GM11168 (cell line): Measurements from ENCODE around the gene YBEY.

ENCODE experiments used
- in situ Hi-C: fragments of 300-500 bp; cut with MboI; formaldehyde crosslinking; loops from one replicate; pipeline ENCODE4 v1.12.0; 2022; ENCODE audit warnings: low sequenced_read_pairs; ENCODE audit not compliant: unreplicated experiment

The YBEY gene

GRCh38 chr21:46264046-46264689, 22.0 kb upstream of the YBEY start:
- in situ Hi-C loops = no loop called here

GRCh38 chr21:46264690-46265144, 21.4 kb upstream of the YBEY start:
- in situ Hi-C loops = no loop called here

GRCh38 chr21:46265736-46266525, 20.2 kb upstream of the YBEY start:
- in situ Hi-C loops = no loop called here

GRCh38 chr21:46266946-46267345, 19.2 kb upstream of the YBEY start:
- in situ Hi-C loops = no loop called here

GRCh38 chr21:46268371-46268770, 17.8 kb upstream of the YBEY start:
- in situ Hi-C loops = no loop called here

- in situ Hi-C loops = no loop called here
These were observed 16.7 kb upstream of the YBEY start for GRCh38 chr21:46269466-46269865.

GRCh38 chr21:46273341-46273740, 12.8 kb upstream of the YBEY start:
- in situ Hi-C loops = no loop called here

- in situ Hi-C loops = no loop called here
These were observed 11.2 kb upstream of the YBEY start for GRCh38 chr21:46274797-46275390.

- in situ Hi-C loops = no loop called here
These were observed 2.0 kb upstream of the YBEY start for GRCh38 chr21:46284077-46284644.

GRCh38 chr21:46284733-46285132, 1.4 kb upstream of the YBEY start:
- in situ Hi-C loops = no loop called here

GRCh38 chr21:46285206-46285661, 908 bp upstream of the YBEY start, which contains the start of gene MCM3AP:
Gene MCM3AP, minus strand, starts transcription at chr21:46285611. Its CDS starts 325 bp downstream, at chr21:46285286.
- in situ Hi-C loops = no loop called here

- in situ Hi-C loops = no loop called here
These were observed 483 bp downstream of the YBEY start for GRCh38 chr21:46286648-46287002.

GRCh38 chr21:46287541-46287940, 1.4 kb downstream of the YBEY start:
- in situ Hi-C loops = no loop called here

GRCh38 chr21:46289655-46290179, 3.6 kb downstream of the YBEY start:
- in situ Hi-C loops = no loop called here

GRCh38 chr21:46291561-46291960, 5.4 kb downstream of the YBEY start:
- in situ Hi-C loops = no loop called here

GRCh38 chr21:46294647-46295176, 8.6 kb downstream of the YBEY start:
- in situ Hi-C loops = no loop called here

GRCh38 chr21:46295177-46295770, 9.1 kb downstream of the YBEY start:
- in situ Hi-C loops = no loop called here

- in situ Hi-C loops = no loop called here
These were observed 10.0 kb downstream of the YBEY start for GRCh38 chr21:46295996-46296752.
